Uterus (tissue), 4 donors: ENCODE results near the gene CHIC2. TPM values are rescaled to one million over a fixed set of nuclear protein-coding genes. Genes with fewer than 3 reads are reported as not detected.

Experiments
- DNase-seq, 2 donors: peaks; one replicate each; pipeline ENCODE4 v3.0.0-alpha.2; 2019 to 2020
- H3K27ac ChIP-seq, 2 donors: fragments of 200-600 bp; sonication (generic); 1 replicate in 1 of 2; 2 replicates in 1 of 2; pipeline ENCODE4 v1.5.1; 2016 to 2018
- H3K27me3 ChIP-seq, 2 donors: fragments of 200-600 bp; sonication (generic); one replicate each; pipeline ENCODE4 v1.5.1; 2018 to 2019; ENCODE audit warnings: control low read depth in 1 of 2
- H3K36me3 ChIP-seq, 2 donors: fragments of 200-600 bp; sonication (generic); one replicate each; pipeline ENCODE4 v1.5.1; 2019; ENCODE audit warnings: control low read depth in 1 of 2
- H3K4me1 ChIP-seq, 2 donors: fragments of 200-600 bp; sonication (generic); one replicate each; pipeline ENCODE4 v1.5.1; 2018 to 2019; ENCODE audit warnings: control low read depth in 1 of 2
- H3K4me3 ChIP-seq, 2 donors: fragments of 200-600 bp; sonication (generic); 1 replicate in 1 of 2; 2 replicates in 1 of 2; pipeline ENCODE4 v1.5.1; 2018 to 2019; ENCODE audit warnings: mild to moderate bottlenecking in 1 of 2
- H3K9me3 ChIP-seq, 2 donors: fragments of 200-600 bp; sonication (generic); one replicate each; pipeline ENCODE4 v1.5.1; 2019; ENCODE audit warnings: control low read depth in 1 of 2
- POLR2A ChIP-seq, 2 donors: fragments of 450-650 bp; IDR thresholded peaks; one replicate each; pipeline ENCODE4 v1.6.1; 2016; ENCODE audit warnings: antibody characterized with exemption in 2 of 2, mild to moderate bottlenecking in 1 of 2, moderate library complexity in 1 of 2
- intact Hi-C: fragments of 100-400 bp; cut with DNase I; formaldehyde crosslinking; loops from one replicate; pipeline ENCODE4 v1.15.1; 2023; ENCODE audit warnings: low total_unique reads
- total RNA-seq, 4 donors: library from RNA; depleted of rRNA in 3 of 4; stranded (reverse); fragments of >200 nt in 3 of 4; gene quantifications; one replicate each; pipeline versions ENCODE4 v1.1.0 to v1.2.4, GENCODE V29; 2014 to 2023
- TF ChIP-seq, protein P1 (sequence below), 4 experiments: fragments of 200-600 bp in 2 of 4; fragments of 450-650 bp in 2 of 4; sonication (generic) in 2 of 4; IDR thresholded peaks; one replicate each; pipeline ENCODE4 v1.5.1; 2016 to 2019; ENCODE audit warnings: antibody characterized with exemption in 4 of 4, mild to moderate bottlenecking in 2 of 4, moderate library complexity in 1 of 4
- donor health status: DM: yes; HTN: yes; CAD: no.

Gene CHIC2
- total RNA-seq, 4 donors from 2014 or later = 26.0 to 80.2 (median 52.8) TPM

DNA sequence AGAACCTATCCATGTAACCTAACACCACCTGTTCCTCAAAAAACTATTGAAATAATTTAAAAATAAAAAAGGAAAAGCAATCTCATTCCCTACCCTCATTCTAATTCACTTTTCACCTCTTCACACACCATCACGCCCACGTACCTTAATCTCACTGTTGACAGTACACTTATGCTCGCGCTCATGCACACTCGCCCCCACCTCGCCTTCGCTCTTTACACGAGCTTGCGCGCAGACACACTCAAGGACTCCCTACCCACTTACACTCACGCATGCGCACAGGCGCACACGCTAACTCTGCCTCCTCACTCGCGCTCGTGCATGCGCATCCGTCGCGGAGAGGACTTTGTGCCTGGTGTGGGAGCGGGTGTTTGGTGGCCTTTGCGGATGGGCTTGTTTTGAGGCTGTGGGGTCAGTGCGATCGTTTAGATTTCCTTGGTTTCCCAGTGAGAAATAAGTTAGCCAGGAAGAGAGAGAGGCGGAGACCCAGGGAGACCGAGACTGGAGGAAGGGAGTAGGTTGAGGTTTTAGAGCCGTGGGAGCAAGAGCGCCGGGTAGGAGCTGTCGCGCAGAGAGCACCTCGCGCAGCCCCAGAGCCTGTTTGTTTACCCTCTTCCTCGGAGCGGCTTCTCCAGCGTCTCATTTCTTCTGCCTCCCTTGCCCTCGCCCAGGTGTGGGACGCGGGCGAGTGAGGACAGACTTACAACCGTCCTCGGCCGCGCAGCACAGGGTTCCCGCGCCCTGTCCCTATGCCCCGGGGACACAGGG lies 27.4 kb upstream of the CHIC2 start:
- Histone ChIP-seq H3K9me3 (no peaks in the 10 kb centered on the region), H3K36me3 (no peaks in the 10 kb centered on the region), H3K4me3 (peak overlapping the region; percentile 27 to 33), H3K4me1 (peaks cover 0 to 4% of the 10 kb centered on the region in 2 donors), H3K27ac (no peak overlapping the region), H3K27me3 (peaks cover 0 to 42% of the 10 kb centered on the region in 2 donors)
- intact Hi-C loops = no loop called here
- TF ChIP-seq, protein P1, sequence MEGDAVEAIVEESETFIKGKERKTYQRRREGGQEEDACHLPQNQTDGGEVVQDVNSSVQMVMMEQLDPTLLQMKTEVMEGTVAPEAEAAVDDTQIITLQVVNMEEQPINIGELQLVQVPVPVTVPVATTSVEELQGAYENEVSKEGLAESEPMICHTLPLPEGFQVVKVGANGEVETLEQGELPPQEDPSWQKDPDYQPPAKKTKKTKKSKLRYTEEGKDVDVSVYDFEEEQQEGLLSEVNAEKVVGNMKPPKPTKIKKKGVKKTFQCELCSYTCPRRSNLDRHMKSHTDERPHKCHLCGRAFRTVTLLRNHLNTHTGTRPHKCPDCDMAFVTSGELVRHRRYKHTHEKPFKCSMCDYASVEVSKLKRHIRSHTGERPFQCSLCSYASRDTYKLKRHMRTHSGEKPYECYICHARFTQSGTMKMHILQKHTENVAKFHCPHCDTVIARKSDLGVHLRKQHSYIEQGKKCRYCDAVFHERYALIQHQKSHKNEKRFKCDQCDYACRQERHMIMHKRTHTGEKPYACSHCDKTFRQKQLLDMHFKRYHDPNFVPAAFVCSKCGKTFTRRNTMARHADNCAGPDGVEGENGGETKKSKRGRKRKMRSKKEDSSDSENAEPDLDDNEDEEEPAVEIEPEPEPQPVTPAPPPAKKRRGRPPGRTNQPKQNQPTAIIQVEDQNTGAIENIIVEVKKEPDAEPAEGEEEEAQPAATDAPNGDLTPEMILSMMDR (IDR thresholded peaks at IDR 0.05) = no peak
- TF ChIP-seq POLR2A (IDR thresholded peaks at IDR 0.05) = no peak
- peak; percentile 55 to 68 for DNase-seq

DNA sequence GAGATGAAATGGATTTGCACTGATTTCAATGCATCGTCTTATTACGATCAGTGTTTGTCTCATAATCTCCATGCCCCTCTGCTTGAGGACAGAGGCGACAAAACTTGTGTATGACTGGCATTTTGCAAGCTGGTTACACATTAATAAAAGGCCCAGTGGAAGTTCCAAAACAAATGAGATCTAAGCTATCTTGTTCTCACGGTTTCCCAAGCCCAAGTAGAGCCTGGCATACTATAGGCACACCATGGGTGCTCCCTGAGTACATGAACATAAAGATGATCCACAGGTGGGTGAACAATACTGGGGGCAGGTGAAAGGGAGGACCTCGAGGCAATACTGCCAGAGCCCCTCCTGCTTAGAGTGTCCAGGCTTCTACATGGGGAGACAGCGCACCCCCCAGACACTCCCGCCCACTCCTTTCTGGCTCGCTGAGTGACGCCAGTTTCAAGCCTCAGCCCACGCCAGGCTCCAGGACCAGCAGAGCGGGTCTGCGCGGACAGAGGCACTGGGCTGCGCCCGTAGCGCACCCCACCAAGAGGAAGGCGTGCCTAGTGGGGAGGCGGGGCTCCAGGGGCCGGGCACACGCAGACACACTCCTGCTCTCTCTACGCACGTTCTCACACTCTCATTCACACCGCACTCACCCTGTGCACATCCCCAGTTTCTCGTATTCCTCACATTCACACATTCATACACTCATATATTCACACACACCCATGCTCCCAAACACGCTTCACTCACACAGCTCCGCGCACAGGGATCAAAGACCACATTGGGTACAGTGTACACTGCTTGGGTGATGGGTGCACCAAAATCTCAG lies 26.6 kb upstream of the CHIC2 start:
- Histone ChIP-seq H3K4me3 (peak overlapping the region in 1 of 2 donors; percentile 33), H3K27me3 (peaks cover 0 to 36% of the 10 kb centered on the region in 2 donors), H3K9me3 (no peaks in the 10 kb centered on the region), H3K36me3 (no peaks in the 10 kb centered on the region), H3K27ac (no peak overlapping the region), H3K4me1 (peaks cover 0 to 4% of the 10 kb centered on the region in 2 donors)
- peak in 1 of 2 donors; percentile 40 for DNase-seq
- TF ChIP-seq POLR2A (IDR thresholded peaks at IDR 0.05) = no peak
- TF ChIP-seq, protein P1 (IDR thresholded peaks at IDR 0.05) = no peak
- intact Hi-C loops = no loop called here

DNA sequence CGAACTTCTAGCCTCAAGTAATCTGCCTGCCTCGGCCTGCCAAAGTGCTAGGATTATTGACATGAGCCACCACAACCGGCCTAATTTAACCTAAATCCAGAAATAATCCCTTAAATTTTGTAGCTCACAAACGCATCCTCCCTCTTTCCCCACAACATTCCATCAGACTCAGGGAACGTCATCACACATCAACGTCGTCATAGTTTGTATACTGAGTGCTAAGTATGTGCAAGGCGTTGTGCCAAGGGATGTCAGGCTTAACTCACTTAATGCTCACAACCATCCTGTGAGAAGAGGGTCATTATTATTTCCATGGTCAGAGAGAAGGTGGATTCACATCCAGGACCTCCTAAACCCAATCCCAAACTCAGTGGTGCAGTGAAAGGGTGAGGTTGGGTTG lies 26.0 kb upstream of the CHIC2 start:
- no peak overlapping the region for H3K27ac ChIP-seq
- no peaks in the 10 kb centered on the region for H3K36me3 ChIP-seq
- no peaks in the 10 kb centered on the region for H3K9me3 ChIP-seq
- no peak for DNase-seq
- H3K4me3 ChIP-seq = no peak overlapping the region
- intact Hi-C loops = no loop called here
- TF ChIP-seq, protein P1 (IDR thresholded peaks at IDR 0.05) = no peak
- peaks cover 0 to 4% of the 10 kb centered on the region in 2 donors for H3K4me1 ChIP-seq
- peaks cover 0 to 30% of the 10 kb centered on the region in 2 donors for H3K27me3 ChIP-seq

DNA sequence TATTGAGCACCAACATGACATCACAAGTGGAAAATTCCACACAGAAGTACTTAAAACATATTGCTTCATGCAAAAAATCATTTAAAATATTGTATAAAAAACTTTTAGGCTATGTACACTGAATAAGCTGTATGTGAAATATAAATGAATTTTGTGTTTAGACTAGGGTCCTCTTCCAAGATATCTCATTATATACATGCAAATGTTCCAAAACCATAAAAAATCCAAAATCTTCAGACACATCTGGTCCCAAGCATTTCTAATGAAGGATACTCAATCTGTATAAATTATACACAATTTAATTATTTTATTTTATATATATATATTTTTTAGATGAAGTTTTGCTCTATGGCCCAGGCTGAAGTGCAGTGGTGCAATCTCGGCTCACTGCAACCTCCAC lies 25.5 kb upstream of the CHIC2 start:
- no peaks in the 10 kb centered on the region for H3K36me3 ChIP-seq
- no peak for DNase-seq
- no peak overlapping the region for H3K27ac ChIP-seq
- intact Hi-C loops = no loop called here
- TF ChIP-seq, protein P1 (IDR thresholded peaks at IDR 0.05) = no peak
- no peak for TF ChIP-seq POLR2A (IDR thresholded peaks at IDR 0.05)
- no peak overlapping the region for H3K4me3 ChIP-seq
- H3K9me3 ChIP-seq = no peaks in the 10 kb centered on the region
- peaks cover 0 to 4% of the 10 kb centered on the region in 2 donors for H3K4me1 ChIP-seq
- peaks cover 0 to 26% of the 10 kb centered on the region in 2 donors for H3K27me3 ChIP-seq

DNA sequence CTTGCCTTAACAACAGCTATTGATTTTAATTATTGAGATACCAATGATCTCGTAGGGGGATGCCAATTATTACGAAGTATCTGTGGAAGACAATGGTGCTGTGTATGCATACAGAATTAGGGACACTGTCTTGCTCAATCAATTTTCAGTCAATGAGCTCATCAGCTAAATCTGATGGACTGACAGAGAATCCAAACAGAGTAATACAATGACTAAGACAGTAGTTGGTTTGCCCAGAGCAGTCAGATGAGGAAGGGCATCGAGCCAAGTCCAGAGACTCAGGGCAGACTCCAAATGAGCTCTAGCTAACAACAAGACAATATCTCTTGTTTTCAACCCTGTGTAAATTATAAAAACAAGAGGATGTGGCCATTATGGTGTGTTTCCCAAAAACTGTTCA lies 20.9 kb upstream of the CHIC2 start:
- no peak overlapping the region for H3K4me3 ChIP-seq
- no peaks in the 10 kb centered on the region for H3K36me3 ChIP-seq
- TF ChIP-seq POLR2A (IDR thresholded peaks at IDR 0.05) = no peak
- DNase-seq = no peak
- H3K4me1 ChIP-seq = no peaks in the 10 kb centered on the region
- no peaks in the 10 kb centered on the region for H3K9me3 ChIP-seq
- intact Hi-C loops = no loop called here
- no peaks in the 10 kb centered on the region for H3K27me3 ChIP-seq
- H3K27ac ChIP-seq = no peak overlapping the region
